Measurements from ENCODE around the gene FOXM1. TPM values are rescaled to one million over a fixed set of nuclear protein-coding genes. Genes with fewer than 3 reads are reported as not detected.

FOXM1 gene
- total RNA-seq, 2 donors from 2014 or later: 0.52 TPM; not detected in 1

- 51 to 60% methylated on average over 18 to 25 of the region's 25 CpGs for WGBS, 2 donors
- DNase-seq (peak; percentile 66 to 87 (median 84)), ATAC-seq (peak; percentile 85)
- no peaks in the 10 kb centered on the region for H3K27me3 ChIP-seq
- no peak for TF ChIP-seq CTCF (IDR thresholded peaks at IDR 0.05)
- TF ChIP-seq POLR2A (IDR thresholded peaks at IDR 0.05): no peak
- intact Hi-C loops (cut with DNase I): no loop called here
- no peak overlapping the region for H3K4me3 ChIP-seq
- peaks cover 10% of the 10 kb centered on the region for H3K4me1 ChIP-seq
- peak overlapping the region in 2 of 4 donors; percentile 44 to 55 for H3K27ac ChIP-seq
- H3K36me3 ChIP-seq (replicated peaks in 1 of 2; ENCODE audit: insufficient read depth in 1 of 2, low read depth in 2 of 2): no peaks in the 10 kb centered on the region
- no peaks in the 10 kb centered on the region for H3K9me3 ChIP-seq
Observed at GRCh38 chr12:2854669-2855453, 22.1 kb downstream of the FOXM1 start.

- peak; percentile 82 to 91 (median 86) for DNase-seq
- H3K36me3 ChIP-seq (replicated peaks in 1 of 2; ENCODE audit: insufficient read depth in 1 of 2, low read depth in 2 of 2): no peaks in the 10 kb centered on the region
- ATAC-seq: peak; percentile 81
- no peak overlapping the region for H3K4me3 ChIP-seq
- H3K9me3 ChIP-seq: no peaks in the 10 kb centered on the region
- peak; percentile 58 to 79 (median 74) for TF ChIP-seq CTCF (IDR thresholded peaks at IDR 0.05)
- no peak for TF ChIP-seq POLR2A (IDR thresholded peaks at IDR 0.05)
- H3K27ac ChIP-seq: no peak overlapping the region
- H3K4me1 ChIP-seq: peaks cover 10% of the 10 kb centered on the region
- H3K27me3 ChIP-seq: no peaks in the 10 kb centered on the region
- whole genome bisulfite sequencing, 2 donors: 13 to 29% methylated on average over 8 to 11 of the region's 11 CpGs
- intact Hi-C loops (cut with DNase I): no loop called here
Observed at GRCh38 chr12:2853626-2854025, 23.3 kb downstream of the FOXM1 start.

- no peak for DNase-seq
- 97 to 98% methylated on average over 3 of the region's 3 CpGs for WGBS, 2 donors
- ATAC-seq: no peak
- TF ChIP-seq POLR2A (IDR thresholded peaks at IDR 0.05) (no peak), CTCF (IDR thresholded peaks at IDR 0.05) (no peak)
- H3K36me3 ChIP-seq (replicated peaks in 1 of 2; ENCODE audit: insufficient read depth in 1 of 2, low read depth in 2 of 2): no peaks in the 10 kb centered on the region
- no peaks in the 10 kb centered on the region for H3K9me3 ChIP-seq
- peaks cover 10% of the 10 kb centered on the region for H3K4me1 ChIP-seq
- intact Hi-C loops (cut with DNase I): no loop called here
- H3K27me3 ChIP-seq: no peaks in the 10 kb centered on the region
- no peak overlapping the region for H3K4me3 ChIP-seq
- no peak overlapping the region for H3K27ac ChIP-seq
Observed at GRCh38 chr12:2851931-2852330, 25.0 kb downstream of the FOXM1 start.

DNA sequence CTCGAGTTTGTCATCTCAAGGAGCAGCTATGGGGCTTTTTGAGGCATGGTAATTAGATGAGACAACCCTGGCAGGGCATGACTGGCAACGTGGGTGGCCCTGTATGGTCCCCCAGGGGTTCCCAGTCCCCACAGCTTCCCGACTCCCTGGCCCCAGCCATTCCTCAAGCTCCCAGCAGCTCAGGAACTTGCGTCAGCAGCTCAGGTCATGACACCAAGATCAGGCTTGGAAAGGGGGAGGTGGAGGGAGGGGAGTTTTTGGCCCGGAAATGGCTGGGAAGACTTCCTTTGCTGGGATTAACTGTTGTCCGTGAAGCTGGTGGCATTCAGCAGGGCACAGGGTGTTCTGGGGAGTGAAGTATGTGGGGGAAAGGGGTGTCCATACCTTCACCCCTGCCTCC is 31.7 kb downstream of the FOXM1 start:
- 53 to 63% methylated on average over 5 to 6 of the region's 6 CpGs for WGBS, 2 donors
- no peak overlapping the region for H3K27ac ChIP-seq
- H3K36me3 ChIP-seq (replicated peaks in 1 of 2; ENCODE audit: insufficient read depth in 1 of 2, low read depth in 2 of 2): no peaks in the 10 kb centered on the region
- ATAC-seq: peak; percentile 51
- H3K27me3 ChIP-seq: no peaks in the 10 kb centered on the region
- H3K4me3 ChIP-seq: no peak overlapping the region
- DNase-seq: no peak
- no peak for TF ChIP-seq CTCF (IDR thresholded peaks at IDR 0.05)
- intact Hi-C loops (cut with DNase I): no loop called here
- H3K4me1 ChIP-seq: no peaks in the 10 kb centered on the region
- H3K9me3 ChIP-seq: no peaks in the 10 kb centered on the region

DNA sequence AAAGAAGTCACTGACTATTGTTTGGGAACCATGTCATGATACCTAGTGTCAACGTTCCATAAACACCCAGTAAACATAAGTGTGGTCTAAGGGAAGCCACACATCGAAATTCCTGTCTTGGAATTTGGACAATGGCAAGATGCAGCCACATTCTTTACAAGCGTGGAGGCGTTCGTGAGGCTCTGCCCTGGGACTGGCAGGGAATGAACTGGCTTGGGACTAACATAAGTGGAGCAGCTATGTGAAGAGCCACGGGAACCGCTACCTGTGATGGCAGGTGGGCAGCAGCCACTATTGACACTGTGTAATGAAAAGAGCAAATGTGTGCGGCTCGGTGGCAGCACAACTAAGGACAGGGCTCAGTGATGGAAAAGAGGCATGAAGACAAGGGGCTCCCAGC is 32.2 kb downstream of the FOXM1 start:
- TF ChIP-seq CTCF (IDR thresholded peaks at IDR 0.05) (no peak), POLR2A (IDR thresholded peaks at IDR 0.05) (no peak)
- DNase-seq: no peak
- intact Hi-C loops (cut with DNase I): no loop called here

More for the DNA sequence above, 32.2 kb downstream of the FOXM1 start:
- H3K27me3 ChIP-seq: no peaks in the 10 kb centered on the region
- no peak overlapping the region for H3K4me3 ChIP-seq
- H3K4me1 ChIP-seq: no peaks in the 10 kb centered on the region
- no peaks in the 10 kb centered on the region for H3K36me3 ChIP-seq (replicated peaks in 1 of 2; ENCODE audit: insufficient read depth in 1 of 2, low read depth in 2 of 2)
- no peak for ATAC-seq
- no peak overlapping the region for H3K27ac ChIP-seq
- no peaks in the 10 kb centered on the region for H3K9me3 ChIP-seq
- 67 to 71% methylated on average over 9 of the region's 9 CpGs for WGBS, 2 donors
